ENCODE measurements around the gene SMAP2.
A peak's percentile ranks its signal among the peaks of the same experiment; 100 is the strongest.

GRCh38 chr1:40382601-40383000 is 9.1 kb downstream of the SMAP2 start:
- no peak for TF ChIP-seq CTCF (conservative IDR thresholded peaks at IDR 0.05; ENCODE audit: low read depth, low read length)
- no peak for TF ChIP-seq SMC3 (IDR thresholded peaks at IDR 0.05; ENCODE audit: low read depth, low read length)
- TF ChIP-seq POLR2A (IDR thresholded peaks at IDR 0.05; ENCODE audit: low read depth, low read length) = peak; percentile 23; the same call in 1 of the 2 replicates
- no peak for TF ChIP-seq RAD21 (IDR thresholded peaks at IDR 0.05; ENCODE audit: low read length)

Data from IMR-90 (cell line).